NCI-H2196 (cell line): ENCODE measurements around the gene IFNGR2.
"Not testable (repeated sequence)": the region's sequence is repeated elsewhere in the genome, so short reads cannot be mapped to it uniquely, and the experiment has no call there.

Experiments used
- DNase-seq: peaks from one replicate; lab custom pipeline; 2025; ENCODE audit not compliant: unreplicated experiment; lab: John Stamatoyannopoulos, UW

Gene IFNGR2

GRCh38 chr21:33401630-33401992 lies 1.6 kb upstream of the IFNGR2 start:
- no peak for DNase-seq

GRCh38 chr21:33402001-33402979 lies 923 bp upstream of the IFNGR2 start:
- no peak for DNase-seq

GRCh38 chr21:33403786-33404585 lies 773 bp downstream of the IFNGR2 start:
- peak; percentile 38 for DNase-seq

GRCh38 chr21:33406493-33406892 lies 3.3 kb downstream of the IFNGR2 start:
- DNase-seq, result no peak

DNA sequence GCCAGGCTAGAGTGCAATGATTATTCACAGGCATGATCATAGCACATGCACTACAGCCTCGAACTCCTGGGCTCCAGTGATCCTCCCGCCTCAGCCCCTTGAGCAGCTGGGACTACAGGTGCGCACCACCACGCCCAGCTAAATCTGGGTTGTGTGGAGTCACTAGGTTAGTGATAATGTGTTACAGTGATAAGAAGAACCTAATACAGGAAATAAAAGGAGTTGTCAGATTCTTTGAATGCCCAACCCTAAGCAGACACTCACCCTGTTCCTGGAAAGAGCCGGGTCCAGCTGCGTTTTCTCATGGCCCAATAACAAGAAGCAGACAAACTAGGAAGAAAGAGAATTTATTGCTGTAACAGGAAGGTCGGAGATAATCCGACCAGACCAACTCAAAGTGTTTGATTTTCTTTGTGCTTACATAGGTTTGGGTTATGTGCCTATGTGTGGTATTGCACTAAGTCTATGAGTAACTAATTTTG lies 8.8 kb downstream of the IFNGR2 start:
- DNase-seq, result no peak

GRCh38 chr21:33412439-33412831 lies 9.2 kb downstream of the IFNGR2 start:
- not testable (repeated sequence) for DNase-seq

- DNase-seq, result peak; percentile 71
These were observed 9.8 kb downstream of the IFNGR2 start for GRCh38 chr21:33412832-33413519.

DNA sequence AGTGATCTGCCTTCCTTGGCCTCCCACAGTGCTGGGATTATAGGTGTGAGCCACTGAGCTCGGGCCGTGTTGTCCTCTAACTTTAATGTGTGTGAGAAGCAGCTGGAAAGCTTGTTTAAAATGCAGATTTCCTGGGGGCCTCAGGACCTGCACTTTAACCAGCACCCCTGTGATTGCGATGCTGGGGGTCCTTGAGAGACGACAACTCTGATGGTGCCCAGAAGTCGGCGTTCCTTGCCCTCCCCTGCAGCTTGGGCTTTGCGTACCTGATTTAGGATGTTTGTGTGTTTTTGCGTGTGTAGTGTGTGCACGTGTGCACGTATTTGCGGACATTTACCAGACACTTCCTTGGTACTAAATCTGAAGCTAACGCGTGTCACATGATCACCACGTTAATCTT lies 10.9 kb downstream of the IFNGR2 start:
- DNase-seq, result no peak

GRCh38 chr21:33414926-33415325 lies 11.7 kb downstream of the IFNGR2 start:
- no peak for DNase-seq

GRCh38 chr21:33418691-33419090 lies 15.5 kb downstream of the IFNGR2 start:
- DNase-seq, result no peak

GRCh38 chr21:33419538-33420123 lies 16.4 kb downstream of the IFNGR2 start:
- no peak for DNase-seq

- DNase-seq, result no peak
These were observed 18.6 kb downstream of the IFNGR2 start for GRCh38 chr21:33421713-33422393.

DNA sequence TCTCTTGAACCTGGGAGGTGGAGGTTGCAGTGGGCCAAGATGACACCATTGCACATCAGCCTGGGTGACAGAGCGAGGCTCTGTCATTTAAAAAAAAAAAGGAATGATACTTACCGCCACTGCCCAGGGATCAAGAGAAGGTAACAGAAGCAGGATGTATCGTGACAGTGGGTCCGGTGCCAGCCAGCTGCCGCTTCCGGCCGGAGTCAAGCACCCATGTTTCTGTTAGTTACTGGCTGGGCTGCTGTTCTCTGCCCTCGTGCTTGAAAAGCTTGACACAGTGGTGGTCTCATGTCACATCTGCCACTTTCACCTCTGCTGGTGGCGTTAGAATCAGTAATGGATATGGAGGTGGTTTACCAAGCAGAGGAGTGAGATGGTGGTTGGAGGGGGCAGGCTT lies 21.0 kb downstream of the IFNGR2 start:
- no peak for DNase-seq

GRCh38 chr21:33425825-33426224 lies 22.6 kb downstream of the IFNGR2 start:
- DNase-seq, result no peak

GRCh38 chr21:33427051-33427450 lies 23.8 kb downstream of the IFNGR2 start:
- no peak for DNase-seq

GRCh38 chr21:33428669-33429068 lies 25.5 kb downstream of the IFNGR2 start:
- DNase-seq, result no peak

DNA sequence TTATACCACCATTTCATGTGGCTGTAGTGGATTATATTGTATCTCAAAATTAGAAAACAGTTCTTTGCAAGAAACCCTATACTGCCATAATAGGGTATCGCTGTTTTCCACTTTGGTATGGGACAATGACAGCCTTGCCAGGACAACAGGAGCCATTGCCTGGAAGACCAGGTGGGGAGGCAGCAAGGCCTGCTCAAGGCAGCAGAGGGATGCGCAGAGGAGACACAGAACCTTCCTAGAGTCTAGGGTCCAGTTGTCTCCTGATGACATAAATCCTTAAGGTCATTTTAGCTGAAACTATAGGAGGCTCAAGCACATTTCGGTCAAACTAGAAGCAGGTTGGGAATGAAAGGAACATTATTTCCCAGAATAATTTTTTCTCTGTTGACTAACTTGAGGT lies 27.6 kb downstream of the IFNGR2 start:
- DNase-seq, result no peak

GRCh38 chr21:33432496-33432895 lies 29.3 kb downstream of the IFNGR2 start:
- DNase-seq, result no peak

DNA sequence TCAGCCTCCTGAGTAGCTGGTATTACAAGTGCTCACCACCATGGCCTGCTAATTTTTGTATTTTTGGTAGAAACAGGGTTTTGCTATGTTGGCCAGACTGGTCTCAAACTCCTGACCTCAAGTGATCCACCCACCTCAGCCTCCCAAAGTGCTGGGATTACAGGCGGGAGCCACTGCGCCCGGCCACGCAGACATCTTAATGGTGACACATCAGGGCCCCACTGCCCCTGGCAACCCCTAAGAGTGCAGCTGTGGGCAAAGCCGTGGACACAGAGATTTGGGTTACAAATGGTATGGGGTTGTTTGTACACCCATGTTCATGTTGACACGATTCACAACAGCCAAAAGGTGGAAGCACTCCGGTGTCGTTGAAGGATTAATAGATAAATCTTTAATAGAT lies 29.8 kb downstream of the IFNGR2 start:
- no peak for DNase-seq

DNA sequence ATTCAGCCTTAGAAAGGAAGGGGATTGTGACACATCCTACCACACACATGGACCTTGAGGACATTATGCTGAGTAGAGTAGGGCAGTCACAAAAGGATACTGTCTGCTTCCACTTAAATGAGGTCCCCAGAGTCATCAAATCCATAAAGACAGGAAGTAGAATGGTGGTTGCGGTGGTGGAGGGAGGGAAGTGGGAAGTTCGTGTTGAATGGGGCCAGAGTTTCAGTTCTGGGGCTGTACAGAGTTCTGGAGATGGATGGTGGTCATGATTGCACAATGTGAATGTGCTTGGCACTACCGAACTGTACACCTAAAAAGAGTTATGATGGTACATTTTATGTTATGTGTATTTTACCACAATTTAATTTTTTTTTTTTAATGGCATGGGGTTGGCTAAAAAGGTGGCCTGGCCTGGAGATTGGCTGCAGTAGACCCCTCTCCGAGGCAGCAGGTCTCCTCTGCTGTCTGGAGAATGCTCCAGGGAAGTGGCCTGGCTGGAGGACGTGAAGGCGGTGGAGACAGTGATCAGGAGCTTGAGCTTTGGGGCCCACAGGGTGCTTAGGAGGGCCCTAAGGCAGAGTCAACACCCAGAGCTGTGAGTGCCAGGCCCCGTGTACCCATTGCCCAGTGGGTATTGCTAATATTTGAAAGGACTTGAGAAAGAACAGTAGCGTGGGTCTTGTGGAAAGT lies 30.4 kb downstream of the IFNGR2 start:
- no peak for DNase-seq
